HG03045 (cell line): Measurements from ENCODE around the gene CD163L1.
"Not testable (repeated sequence)": the region's sequence is repeated elsewhere in the genome, so short reads cannot be mapped to it uniquely, and the experiment has no call there.

Experiments used
- ATAC-seq: cut with Tn5 transposase; IDR thresholded peaks from one replicate; pipeline ENCODE4 v1.9.1; 2021; ENCODE audit warnings: mild to moderate bottlenecking, moderate library complexity; ENCODE audit not compliant: unreplicated experiment

CD163L1 gene

GRCh38 chr12:7444076-7444475, at the start of gene CD163L1:
Gene CD163L1 (minus strand): TSS chr12:7444153. CDS start chr12:7444127, 26 bp downstream.
- ATAC-seq, result no peak

DNA sequence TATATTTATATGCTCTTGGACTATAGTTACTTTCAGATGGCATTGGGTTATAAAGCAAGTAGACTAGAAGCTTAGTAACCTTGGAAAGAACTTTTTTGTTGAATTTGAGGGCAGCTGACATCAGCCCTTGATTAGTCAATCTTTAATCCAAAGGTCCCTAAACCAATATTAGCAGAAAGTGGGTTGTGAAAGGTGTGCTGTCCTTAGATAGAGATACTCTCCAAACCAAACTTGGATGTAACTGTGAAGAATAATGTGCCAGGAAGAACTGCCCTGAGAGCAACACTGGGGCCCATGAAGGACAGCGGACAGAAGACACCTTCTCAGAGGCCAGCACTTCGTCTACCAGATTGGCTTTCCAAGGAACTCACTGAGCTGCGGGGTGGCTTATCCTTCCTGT, 49.1 kb upstream of the CD163L1 start:
- ATAC-seq, result no peak

- ATAC-seq, result no peak
Observed at GRCh38 chr12:7486512-7486911, 42.6 kb upstream of the CD163L1 start.

DNA sequence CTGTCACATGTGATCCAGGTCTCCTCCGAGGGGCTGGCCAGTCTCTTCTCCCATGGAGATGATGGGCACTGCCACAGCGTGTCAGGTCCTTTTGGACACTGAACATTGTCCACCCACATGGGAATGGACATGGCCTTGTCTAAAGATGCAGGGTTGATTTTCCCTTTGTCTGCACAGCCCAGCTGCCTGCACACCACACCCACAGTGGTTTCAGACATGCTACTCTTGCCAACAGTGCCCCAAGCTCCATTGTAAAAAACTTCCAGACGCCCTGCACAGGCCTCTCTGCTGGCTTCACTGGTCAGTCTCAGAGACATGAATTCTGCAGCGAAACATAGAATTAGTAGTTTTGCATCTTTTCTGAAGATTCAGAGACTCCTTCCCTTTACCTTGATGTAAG, 41.1 kb upstream of the CD163L1 start:
- ATAC-seq, result no peak

DNA sequence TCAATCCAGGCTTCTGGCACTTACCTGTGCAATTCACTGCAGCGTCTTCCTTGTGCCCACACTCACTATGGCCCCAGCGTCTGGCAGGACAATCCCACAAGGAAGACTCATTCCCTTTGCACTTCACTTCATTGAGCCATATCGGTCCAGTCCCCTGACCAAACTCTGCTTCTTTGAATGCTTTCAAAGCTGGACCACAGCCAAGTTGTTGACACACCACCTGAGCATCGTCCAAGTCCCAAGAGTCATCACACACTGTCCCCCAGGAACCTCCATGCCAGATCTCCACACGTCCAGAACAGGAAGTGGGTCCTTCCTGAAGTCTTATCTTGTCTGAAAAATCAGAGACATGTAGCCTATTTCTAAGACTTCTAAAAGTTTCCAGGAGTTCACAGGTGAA, 39.4 kb upstream of the CD163L1 start:
- ATAC-seq, result no peak

- ATAC-seq, result no peak
Observed at GRCh38 chr12:7479771-7480170, 35.8 kb upstream of the CD163L1 start.

- no peak for ATAC-seq
Observed at GRCh38 chr12:7472060-7472459, 28.1 kb upstream of the CD163L1 start.

- no peak for ATAC-seq
Observed at GRCh38 chr12:7460375-7461259, 16.7 kb upstream of the CD163L1 start.

DNA sequence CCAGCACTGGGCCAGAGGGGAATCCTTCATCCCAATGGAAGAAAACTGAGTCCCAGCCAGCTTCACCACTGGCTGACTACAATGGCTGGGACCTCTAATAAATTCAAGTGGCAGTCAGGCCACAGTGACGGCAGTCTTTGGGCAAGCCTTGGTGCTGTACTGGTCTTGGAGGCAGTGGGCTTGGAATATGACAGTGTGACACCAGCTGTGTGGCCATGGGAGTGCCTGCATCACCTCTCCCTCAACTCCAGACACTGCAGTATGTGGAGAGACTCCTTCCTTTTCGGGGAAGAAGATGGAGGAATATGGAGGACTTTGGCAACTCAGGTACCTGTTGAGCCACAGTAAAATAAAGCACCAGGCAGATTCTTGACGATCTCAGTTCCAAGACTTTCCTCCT, 16.0 kb upstream of the CD163L1 start:
- ATAC-seq, result no peak

GRCh38 chr12:7451756-7452155, 7.8 kb upstream of the CD163L1 start:
- ATAC-seq, result no peak

DNA sequence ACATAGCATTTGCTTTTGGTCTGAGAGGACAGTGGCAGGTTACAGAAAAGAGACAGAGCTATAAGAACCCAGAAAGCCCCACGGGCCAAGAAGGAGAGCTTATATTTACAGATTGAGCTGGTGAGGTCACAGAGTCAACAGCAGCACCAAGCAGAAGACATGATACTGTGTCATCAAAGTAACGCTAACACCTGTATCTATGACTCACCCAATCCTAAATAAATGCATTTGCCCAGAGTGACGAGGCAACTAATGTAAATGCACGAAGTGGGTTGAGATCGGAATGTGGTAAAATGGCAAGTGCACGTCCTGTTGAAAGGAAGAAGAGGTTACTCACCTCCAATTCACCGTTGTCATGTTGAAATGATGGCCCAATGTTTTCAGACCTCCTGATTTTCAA, 6.7 kb upstream of the CD163L1 start:
- ATAC-seq, result no peak

GRCh38 chr12:7448099-7448498, 4.1 kb upstream of the CD163L1 start:
- ATAC-seq, result no peak

DNA sequence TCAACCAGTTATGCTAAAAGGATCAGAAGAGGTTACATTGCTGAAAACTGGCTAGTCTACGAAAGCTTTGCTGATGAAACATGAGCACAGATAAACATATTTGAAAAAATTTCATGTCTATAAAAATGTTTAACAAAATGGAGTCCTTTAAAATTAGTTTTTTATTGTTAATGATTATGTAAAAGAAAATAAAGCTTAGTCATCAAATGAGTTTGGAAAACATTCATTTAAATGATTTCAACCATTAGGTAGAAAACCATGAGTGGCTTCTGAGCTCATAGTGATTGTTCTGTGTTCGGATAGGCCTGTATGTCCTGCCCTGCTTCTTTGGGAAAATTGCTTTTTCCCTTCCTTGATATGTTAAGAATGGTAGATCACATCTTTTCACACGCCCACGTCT, 584 bp upstream of the CD163L1 start:
- no peak for ATAC-seq

- ATAC-seq, result no peak
Observed at GRCh38 chr12:7441216-7441615, 2.7 kb downstream of the CD163L1 start.

GRCh38 chr12:7439579-7440505, 4.1 kb downstream of the CD163L1 start:
- no peak for ATAC-seq

- not testable (repeated sequence) for ATAC-seq
Observed at GRCh38 chr12:7438291-7438995, 5.5 kb downstream of the CD163L1 start.

DNA sequence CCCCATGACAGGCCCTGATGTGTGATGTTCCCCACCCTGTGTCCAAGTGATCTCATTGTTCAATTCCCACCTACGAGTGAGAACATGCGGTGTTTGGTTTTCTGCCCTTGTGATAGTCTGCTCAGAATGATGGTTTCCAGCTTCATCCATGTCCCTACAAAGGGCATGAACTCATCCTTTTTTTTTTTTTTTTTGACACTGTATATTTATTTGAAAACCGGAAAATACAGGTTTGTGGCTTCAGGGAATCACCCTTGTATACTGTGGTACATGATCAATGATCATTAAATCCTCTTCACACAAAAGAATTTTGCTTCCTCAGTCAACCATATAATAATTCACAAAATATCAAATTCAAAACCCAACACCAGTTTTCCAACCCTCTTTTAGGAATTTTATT, 6.5 kb downstream of the CD163L1 start:
- ATAC-seq, result not testable (repeated sequence)

DNA sequence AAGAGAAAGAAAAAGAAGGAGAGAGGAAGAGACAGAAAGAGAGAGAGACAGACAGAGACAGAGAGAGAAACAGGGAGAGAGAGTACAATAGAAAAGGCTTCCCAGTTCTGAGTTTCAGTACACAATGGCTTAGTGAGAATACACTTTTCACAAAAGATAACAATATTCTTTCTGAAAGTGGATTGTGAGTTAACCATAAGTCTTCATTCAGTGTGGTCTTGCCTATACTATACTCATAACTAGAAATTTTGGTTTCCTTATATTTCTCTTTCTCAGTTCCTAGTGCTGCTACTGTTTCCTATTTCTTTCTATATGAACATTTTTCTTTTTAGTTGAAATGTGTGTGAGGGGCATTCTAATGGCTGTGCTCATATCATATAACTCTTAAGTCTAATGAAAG, 9.3 kb downstream of the CD163L1 start:
- ATAC-seq, result no peak

GRCh38 chr12:7433276-7433822, 10.6 kb downstream of the CD163L1 start:
- no peak for ATAC-seq

GRCh38 chr12:7431993-7432685, 11.8 kb downstream of the CD163L1 start:
- ATAC-seq, result no peak
